Ishikawa (cell line): ENCODE results near the gene ACOD1.

Source experiments
- CEBPB ChIP-seq: IDR thresholded peaks from 2 replicates; pipeline ENCODE4 v1.6.1; 2012
- CREB1 ChIP-seq: IDR thresholded peaks from 2 replicates; pipeline ENCODE4 v1.6.1; 2012; ENCODE audit warnings: low read depth
- EGR1 ChIP-seq: IDR thresholded peaks from 2 replicates; pipeline ENCODE4 v1.6.1; 2012
- EP300 ChIP-seq: IDR thresholded peaks from 2 replicates; pipeline ENCODE4 v1.6.1; 2012; ENCODE audit warnings: borderline replicate concordance
- FOXM1 ChIP-seq: IDR thresholded peaks from 2 replicates; pipeline ENCODE4 v1.6.1; 2012; ENCODE audit warnings: low read depth, borderline replicate concordance
- NFIC ChIP-seq: IDR thresholded peaks from 2 replicates; pipeline ENCODE4 v1.6.1; 2012
- RAD21 ChIP-seq: IDR thresholded peaks from 2 replicates; pipeline ENCODE4 v1.6.1; 2012; ENCODE audit warnings: low read depth
- TAF1 ChIP-seq: IDR thresholded peaks from 2 replicates; pipeline ENCODE4 v1.6.1; 2012; ENCODE audit warnings: low read depth, mild to moderate bottlenecking
- TCF12 ChIP-seq: IDR thresholded peaks from 2 replicates; pipeline ENCODE4 v1.6.1; 2012; ENCODE audit warnings: low read depth
- TEAD4 ChIP-seq: IDR thresholded peaks from 2 replicates; pipeline ENCODE4 v1.6.1; 2012
- YY1 ChIP-seq: IDR thresholded peaks from 2 replicates; pipeline ENCODE4 v1.6.1; 2012; ENCODE audit warnings: low read depth
- ZBTB7A ChIP-seq: IDR thresholded peaks from 2 replicates; pipeline ENCODE4 v1.6.1; 2012; ENCODE audit warnings: low read depth
- TF ChIP-seq, protein P1 (sequence below): IDR thresholded peaks from 2 replicates; pipeline ENCODE4 v1.6.1; 2012
- TF ChIP-seq, protein P2 (sequence below): IDR thresholded peaks from 2 replicates; pipeline ENCODE4 v1.6.1; 2012; ENCODE audit warnings: low read depth, mild to moderate bottlenecking
- TF ChIP-seq, protein P3 (sequence below): IDR thresholded peaks from 2 replicates; pipeline ENCODE4 v1.6.1; 2012

ACOD1 gene

DNA sequence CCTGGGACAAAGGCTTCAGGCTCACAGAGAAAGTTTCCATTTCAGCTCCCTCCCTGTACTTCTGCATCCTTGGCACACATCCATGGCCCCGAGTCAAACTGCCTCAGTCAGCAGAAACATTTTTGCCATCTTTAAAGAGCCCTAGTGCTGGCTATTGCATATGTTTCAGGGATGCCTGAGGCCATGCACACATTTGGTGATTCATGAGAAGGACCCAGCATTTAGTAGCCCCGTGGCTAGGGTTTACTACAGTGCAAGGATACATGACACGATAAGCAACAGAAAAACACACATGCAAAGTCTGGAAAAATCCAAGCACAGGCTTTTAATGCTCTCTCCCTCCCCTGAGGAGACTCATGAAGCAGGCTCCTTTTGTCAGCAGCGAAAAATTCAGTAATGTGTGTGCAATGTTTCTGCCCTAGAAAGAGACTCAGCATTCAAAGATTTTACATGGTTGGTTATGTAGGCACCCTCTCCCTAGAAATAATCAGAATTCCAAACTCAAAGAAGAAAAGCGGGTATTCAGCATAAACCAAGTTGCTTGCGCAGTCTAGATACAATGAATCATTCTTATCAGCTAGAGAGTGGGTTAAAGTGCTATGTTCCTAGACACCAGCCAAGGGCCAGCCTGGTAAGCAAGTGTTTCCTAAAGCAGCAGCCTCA is 17.6 kb downstream of the ACOD1 start:
- TF ChIP-seq, protein P1, sequence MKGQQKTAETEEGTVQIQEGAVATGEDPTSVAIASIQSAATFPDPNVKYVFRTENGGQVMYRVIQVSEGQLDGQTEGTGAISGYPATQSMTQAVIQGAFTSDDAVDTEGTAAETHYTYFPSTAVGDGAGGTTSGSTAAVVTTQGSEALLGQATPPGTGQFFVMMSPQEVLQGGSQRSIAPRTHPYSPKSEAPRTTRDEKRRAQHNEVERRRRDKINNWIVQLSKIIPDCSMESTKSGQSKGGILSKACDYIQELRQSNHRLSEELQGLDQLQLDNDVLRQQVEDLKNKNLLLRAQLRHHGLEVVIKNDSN: no peak
- no peak for TF ChIP-seq ZBTB7A
- TF ChIP-seq TCF12: no peak
- no peak for TF ChIP-seq CEBPB
- TF ChIP-seq CREB1: no peak
- TF ChIP-seq, protein P2, sequence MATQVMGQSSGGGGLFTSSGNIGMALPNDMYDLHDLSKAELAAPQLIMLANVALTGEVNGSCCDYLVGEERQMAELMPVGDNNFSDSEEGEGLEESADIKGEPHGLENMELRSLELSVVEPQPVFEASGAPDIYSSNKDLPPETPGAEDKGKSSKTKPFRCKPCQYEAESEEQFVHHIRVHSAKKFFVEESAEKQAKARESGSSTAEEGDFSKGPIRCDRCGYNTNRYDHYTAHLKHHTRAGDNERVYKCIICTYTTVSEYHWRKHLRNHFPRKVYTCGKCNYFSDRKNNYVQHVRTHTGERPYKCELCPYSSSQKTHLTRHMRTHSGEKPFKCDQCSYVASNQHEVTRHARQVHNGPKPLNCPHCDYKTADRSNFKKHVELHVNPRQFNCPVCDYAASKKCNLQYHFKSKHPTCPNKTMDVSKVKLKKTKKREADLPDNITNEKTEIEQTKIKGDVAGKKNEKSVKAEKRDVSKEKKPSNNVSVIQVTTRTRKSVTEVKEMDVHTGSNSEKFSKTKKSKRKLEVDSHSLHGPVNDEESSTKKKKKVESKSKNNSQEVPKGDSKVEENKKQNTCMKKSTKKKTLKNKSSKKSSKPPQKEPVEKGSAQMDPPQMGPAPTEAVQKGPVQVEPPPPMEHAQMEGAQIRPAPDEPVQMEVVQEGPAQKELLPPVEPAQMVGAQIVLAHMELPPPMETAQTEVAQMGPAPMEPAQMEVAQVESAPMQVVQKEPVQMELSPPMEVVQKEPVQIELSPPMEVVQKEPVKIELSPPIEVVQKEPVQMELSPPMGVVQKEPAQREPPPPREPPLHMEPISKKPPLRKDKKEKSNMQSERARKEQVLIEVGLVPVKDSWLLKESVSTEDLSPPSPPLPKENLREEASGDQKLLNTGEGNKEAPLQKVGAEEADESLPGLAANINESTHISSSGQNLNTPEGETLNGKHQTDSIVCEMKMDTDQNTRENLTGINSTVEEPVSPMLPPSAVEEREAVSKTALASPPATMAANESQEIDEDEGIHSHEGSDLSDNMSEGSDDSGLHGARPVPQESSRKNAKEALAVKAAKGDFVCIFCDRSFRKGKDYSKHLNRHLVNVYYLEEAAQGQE: no peak
- TF ChIP-seq, protein P3, sequence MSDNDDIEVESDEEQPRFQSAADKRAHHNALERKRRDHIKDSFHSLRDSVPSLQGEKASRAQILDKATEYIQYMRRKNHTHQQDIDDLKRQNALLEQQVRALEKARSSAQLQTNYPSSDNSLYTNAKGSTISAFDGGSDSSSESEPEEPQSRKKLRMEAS: no peak
- TF ChIP-seq EP300: no peak
- TF ChIP-seq EGR1: no peak
- TF ChIP-seq RAD21: no peak
- TF ChIP-seq TEAD4: no peak
- TF ChIP-seq YY1: no peak
- no peak for TF ChIP-seq FOXM1
- TF ChIP-seq TAF1: no peak
- TF ChIP-seq NFIC: no peak

DNA sequence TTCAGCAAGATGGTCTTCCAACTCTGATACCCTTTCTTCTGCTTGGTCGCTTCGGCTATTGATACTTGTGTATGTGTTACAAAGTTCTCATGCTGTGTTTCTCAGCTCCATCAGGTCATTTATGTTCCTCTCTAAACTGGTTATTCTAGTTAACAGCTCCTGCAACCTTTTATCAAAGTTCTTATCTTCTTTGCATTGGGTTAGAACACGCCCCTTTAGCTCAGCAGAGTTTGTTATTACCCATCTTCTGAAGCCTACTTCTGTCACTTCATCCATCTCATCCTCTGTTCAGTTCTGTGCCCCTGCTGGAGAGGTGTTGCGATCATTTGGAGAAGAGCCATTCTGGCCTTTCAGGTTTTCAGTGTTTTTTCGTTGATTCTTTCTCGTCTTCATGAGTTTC is 18.7 kb downstream of the ACOD1 start:
- TF ChIP-seq CREB1 (no peak), TAF1 (no peak), YY1 (no peak), EGR1 (no peak), NFIC (no peak), EP300 (no peak), TEAD4 (no peak), CEBPB (no peak), FOXM1 (no peak), TCF12 (no peak)
- TF ChIP-seq, protein P2: no peak
- TF ChIP-seq, protein P3: no peak
- TF ChIP-seq, protein P1: no peak

DNA sequence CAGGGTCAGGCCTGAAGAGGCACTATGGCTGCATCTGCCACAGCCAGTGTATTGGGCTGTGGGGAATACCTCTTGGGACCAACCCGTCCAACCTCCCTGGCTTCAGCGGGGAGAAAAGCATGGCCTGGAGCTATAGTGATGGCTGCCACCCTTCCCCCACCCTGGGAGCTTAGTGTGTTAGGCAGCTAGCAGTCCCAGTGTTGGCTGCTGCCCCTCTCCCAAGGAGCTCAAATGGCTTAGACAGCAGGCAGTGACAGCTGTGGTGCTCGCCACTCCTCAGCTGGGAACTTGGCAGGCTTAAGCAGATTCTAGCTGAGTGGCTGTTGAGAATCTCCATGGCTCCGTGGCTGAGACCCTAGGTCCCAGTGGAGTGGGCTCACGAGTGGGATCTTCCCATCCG is 19.7 kb downstream of the ACOD1 start:
- TF ChIP-seq, protein P3: no peak
- TF ChIP-seq TCF12 (no peak), EP300 (no peak), NFIC (no peak), EGR1 (no peak), TAF1 (no peak), FOXM1 (no peak), YY1 (no peak), ZBTB7A (no peak), CEBPB (no peak), RAD21 (no peak)
- TF ChIP-seq, protein P1: no peak
- TF ChIP-seq, protein P2: no peak
